Fibroblast of gingiva (primary cell): ENCODE data around the gene CEP68.
"Not testable (repeated sequence)": the region's sequence is repeated elsewhere in the genome, so short reads cannot be mapped to it uniquely, and the experiment has no call there.

ENCODE experiments used
- DNase-seq: peaks from one replicate; pipeline ENCODE4 v3.0.0-alpha.2; 2011; ENCODE audit warnings: low read depth

Gene CEP68, protein sequence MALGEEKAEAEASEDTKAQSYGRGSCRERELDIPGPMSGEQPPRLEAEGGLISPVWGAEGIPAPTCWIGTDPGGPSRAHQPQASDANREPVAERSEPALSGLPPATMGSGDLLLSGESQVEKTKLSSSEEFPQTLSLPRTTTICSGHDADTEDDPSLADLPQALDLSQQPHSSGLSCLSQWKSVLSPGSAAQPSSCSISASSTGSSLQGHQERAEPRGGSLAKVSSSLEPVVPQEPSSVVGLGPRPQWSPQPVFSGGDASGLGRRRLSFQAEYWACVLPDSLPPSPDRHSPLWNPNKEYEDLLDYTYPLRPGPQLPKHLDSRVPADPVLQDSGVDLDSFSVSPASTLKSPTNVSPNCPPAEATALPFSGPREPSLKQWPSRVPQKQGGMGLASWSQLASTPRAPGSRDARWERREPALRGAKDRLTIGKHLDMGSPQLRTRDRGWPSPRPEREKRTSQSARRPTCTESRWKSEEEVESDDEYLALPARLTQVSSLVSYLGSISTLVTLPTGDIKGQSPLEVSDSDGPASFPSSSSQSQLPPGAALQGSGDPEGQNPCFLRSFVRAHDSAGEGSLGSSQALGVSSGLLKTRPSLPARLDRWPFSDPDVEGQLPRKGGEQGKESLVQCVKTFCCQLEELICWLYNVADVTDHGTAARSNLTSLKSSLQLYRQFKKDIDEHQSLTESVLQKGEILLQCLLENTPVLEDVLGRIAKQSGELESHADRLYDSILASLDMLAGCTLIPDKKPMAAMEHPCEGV

DNA sequence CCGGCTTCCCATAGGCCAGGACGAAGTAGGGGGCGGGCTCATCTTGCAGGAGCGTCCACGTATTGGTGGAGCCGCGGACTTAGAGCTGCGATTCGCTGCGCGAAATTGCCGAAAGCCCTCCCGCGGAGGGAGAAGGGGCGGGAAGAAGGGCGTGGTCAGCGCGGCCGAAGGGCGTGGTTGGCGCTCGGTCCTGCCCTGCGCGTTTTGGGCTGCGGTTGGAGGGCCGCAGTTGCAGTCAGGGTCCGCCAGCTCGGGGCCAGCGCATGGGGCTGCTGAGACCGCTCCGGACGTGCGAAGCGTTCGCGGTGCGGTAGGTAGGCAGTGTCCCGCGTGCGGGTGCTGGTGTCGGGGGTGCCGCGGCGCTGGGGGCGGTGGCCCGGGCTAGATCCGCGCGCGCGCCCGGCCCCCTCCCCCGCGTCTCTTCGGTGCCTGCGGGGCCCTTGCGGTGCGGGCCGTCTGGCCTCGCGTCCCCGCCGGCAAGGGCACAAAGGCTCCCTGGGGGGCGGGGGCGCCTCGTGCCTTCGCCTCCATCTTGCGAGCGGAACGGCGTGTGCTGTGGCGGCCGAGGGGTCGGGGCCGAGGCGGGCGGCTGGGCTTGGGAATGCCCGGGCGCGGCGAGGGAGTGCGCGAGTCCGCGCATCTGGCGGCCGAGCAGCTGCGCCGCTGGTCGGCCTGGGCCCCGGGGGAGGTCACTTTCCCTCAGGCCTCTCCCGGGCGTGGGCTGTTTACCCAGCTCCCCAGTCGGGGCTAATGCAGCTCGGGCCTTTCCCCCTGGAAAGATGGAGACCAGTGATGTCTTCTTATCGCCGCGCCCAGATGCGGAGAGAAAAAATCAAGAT is at the start of gene CEP68:
TSS of gene CEP68 (plus strand) at position 202 of the 839 bp plus-strand sequence. CDS start 13,029 bp downstream, outside the sequence.
- peak; percentile 97 for DNase-seq

DNA sequence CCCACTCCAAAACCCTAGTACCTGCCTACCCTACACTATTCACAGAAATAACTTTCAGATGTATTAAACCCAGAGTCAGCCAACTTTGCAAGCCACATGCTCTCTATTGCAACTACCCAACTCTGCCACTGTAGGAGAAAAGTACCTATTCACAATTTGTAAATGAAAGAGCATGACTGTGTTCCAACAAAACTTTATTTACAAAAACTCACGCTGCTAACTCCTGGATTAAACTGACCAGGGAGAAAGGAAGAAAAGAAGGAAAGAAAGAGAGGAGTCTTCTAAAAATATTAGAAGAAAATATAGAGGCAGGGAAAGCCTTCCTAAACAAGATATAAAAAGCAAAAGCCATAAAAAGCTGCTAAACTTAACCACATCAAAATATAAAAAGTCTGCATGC is 42.4 kb upstream of the CEP68 start:
- no peak for DNase-seq

DNA sequence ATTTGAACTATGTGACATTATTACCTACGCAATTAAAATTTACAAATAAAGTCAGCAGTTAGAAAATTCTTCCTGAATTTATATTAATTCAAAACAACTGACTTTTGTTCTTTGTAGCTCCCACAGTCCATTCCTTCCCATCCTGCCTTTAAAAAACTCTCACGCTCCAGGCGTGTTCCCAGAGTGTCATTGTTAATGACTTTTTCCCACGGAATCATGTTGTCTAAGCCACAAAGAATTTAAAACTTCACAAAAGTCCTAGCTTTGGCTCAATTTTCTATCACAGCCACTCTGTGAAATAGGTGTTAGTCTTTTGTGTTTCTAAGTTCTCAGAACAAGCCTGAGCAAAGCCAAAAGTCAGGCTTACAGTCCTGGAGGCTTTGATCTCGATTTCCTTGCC is 40.5 kb upstream of the CEP68 start:
- no peak for DNase-seq

DNA sequence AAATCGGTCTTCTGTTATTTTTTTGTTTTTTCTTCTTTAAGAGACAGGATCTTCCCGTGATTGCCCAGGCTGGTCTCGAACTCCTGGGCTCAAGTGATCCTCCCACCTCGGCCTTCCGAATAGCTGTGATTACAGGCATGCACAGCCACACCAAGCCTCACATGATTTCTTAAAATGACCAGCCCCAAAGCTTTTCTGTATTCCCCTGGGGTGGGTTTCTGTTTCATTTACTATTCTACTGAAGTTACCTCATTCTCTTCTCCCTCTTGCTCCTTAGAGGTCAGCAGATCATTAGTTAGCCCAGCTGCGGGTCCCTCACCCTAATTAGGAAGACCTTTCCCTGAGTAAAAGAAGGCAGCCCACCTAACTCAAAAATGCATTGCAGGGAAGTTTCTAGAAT is 39.4 kb upstream of the CEP68 start:
- no peak for DNase-seq

DNA sequence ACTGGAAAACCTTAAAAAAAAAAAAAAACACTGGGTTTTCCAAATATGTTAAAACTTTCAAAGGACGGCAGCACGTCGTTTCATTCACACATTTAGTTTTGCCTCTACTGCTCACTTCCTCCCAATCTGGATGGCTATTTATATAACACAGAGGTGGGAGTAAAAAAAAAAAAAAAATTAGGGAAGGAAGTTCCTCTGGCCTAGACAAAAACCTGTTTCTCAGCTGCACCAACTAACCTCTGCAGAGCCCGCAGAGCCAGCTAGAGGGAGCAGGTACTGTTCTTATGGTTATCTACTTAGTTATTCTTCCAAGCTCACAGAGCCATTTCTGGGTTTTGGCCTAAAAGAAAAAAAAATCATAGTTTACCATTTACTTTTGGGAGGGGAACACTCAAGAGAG is 38.9 kb upstream of the CEP68 start:
- DNase-seq, result no peak

DNA sequence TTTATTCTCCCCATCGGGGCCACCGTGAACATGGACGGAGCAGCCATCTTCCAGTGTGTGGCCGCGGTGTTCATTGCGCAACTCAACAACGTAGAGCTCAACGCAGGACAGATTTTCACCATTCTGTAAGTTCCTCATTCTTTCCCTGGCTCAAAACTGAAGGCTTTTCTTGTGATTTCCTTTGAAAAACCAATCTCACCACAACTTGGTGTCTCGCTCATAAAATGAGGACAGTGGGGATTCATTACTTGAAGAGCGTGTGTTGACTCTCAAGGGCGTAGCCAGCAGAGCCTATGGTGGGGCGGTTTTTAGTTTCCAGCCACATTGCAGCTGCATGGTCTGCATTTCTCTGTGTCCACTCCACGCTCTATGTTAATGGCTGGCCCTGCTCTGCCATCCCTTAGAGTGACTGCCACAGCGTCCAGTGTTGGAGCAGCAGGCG is 38.1 kb upstream of the CEP68 start:
- no peak for DNase-seq

DNA sequence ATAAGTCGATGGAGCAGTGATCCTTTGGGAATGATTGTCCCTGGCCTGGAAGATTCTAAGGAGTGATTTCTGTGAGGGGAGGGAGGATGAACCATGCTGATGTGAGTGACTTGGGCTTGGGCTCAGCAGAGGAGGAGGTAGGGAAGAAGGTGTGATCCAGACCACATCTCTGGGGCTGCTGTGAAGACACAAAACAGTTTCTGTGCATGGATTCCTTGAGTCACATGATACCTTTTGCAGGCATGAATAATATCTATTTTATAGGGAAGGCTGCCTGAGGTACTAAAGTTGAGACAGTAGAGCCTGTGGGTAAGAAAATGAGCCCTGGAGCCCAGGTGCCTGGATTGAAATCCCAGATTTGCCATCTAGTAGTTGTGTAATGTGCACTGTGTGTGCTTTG is 37.2 kb upstream of the CEP68 start:
- DNase-seq, result no peak

DNA sequence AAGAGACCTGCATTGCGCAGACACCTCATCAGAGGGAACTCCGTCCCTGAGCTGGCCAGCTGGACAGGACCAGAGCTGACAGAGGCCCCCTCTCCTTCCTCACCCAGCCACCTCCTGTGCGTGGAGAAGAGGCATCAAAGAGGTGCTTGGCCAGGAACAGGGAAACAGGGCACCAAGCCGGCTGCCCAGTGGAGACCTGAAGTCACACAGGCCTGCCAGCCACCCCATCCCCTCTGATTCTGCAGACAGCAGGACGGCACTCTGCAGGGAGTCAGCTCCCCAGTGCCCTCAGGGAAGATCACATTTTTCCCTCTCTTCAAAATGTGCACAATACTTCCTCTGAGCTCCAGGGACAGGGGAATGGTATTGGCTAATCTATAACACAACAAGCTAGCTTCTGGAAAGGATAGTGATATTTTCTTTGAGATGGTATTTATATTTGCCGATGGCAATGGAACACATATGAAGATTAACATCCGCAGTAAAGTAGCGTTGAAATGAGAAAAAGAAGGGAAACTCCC is 36.5 kb upstream of the CEP68 start:
- DNase-seq, result no peak

DNA sequence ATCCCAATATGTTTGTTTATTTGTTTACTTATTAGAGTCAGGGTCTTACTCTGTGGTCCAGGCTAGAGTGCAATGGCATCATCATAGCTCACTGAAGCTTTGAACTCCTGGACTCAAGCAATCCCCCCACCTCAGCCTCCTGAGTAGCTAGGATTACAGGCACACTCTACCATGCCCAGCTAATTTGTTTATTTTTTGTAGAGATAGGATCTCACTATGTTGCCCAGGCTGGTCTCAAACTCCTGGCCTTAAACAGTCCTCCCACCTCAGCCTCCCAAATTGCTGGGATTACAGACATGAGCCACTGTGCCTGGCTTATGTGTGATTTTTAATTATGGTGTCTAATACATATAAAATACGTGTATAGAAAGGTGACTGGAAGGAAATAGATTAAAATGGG is 36.0 kb upstream of the CEP68 start:
- DNase-seq, result not testable (repeated sequence)

DNA sequence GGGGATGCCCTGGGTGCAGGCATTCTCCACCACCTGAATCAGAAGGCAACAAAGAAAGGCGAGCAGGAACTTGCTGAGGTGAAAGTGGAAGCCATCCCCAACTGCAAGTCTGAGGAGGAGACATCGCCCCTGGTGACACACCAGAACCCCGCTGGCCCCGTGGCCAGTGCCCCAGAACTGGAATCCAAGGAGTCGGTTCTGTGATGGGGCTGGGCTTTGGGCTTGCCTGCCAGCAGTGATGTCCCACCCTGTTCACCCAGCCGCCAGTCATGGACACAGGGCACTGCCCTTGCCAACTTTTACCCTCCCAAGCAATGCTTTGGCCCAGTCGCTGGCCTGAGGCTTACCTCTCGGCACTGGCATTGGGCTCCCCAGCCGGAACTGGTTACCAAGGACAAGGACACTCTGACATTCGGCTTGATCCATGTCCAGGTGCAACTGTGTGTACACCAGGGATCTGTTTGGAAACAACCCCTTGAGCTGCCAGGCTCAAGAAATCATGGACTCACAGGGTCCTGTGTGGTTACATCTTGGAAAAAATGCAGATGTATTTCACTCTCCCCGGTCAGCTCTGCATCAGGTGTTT is 35.2 kb upstream of the CEP68 start:
- DNase-seq, result no peak

DNA sequence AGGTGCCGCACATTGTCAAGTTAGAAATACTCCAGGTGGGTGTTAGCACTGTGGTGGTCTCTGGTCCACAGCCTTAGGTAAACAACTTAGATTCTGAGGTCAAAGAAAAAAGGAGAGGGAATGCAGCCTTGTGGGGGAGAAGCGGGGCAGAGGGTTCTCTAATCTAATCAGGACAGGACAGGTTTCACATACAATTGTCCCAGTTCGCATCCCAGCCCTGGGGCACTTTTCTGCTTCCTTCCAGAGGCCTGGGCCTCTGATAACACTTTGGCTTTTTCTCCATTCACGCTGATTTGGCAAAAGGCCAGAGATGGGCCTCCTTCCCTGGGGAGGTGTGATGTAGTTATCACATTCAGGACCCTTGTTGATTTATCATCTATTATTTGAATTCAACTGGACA is 34.5 kb upstream of the CEP68 start:
- no peak for DNase-seq

DNA sequence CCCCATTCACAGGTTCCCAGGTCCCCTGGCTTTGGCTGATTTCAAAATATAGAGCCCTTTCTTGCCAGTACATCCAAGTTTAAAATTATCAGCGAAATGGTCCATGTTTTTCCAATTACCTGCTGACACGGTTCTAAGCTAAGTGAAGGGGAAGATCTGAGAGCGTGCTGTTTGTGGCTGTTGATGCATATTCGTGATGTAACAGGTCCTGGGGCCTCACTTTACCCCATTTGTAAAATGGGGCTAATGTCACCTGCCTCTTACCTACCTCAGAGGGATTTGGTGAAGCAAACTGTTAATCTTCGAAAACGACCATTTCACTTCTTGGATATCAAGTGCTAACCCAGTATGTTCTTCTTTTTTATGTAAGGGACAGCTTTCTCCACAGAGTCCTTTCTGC is 34.0 kb upstream of the CEP68 start:
- DNase-seq, result no peak

DNA sequence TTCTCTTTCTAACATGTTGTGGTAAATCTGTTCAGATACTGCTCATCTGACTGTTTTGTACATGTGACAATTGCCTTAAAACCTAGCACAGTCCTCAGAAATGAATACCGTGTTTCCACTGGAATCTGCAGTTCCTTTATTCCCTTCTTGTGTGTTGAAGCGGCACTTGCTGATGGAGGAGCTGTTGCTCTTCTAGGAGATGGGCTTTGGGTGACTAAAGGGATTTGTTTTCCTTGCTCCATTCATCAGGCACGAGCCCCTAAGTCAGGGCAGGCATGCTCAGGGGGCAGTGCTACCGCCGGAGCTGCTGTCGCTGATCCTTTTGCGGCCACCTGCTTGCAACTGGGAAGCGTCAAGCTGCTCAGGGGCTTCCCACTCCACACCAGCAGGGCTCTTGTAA is 32.5 kb upstream of the CEP68 start:
- no peak for DNase-seq

DNA sequence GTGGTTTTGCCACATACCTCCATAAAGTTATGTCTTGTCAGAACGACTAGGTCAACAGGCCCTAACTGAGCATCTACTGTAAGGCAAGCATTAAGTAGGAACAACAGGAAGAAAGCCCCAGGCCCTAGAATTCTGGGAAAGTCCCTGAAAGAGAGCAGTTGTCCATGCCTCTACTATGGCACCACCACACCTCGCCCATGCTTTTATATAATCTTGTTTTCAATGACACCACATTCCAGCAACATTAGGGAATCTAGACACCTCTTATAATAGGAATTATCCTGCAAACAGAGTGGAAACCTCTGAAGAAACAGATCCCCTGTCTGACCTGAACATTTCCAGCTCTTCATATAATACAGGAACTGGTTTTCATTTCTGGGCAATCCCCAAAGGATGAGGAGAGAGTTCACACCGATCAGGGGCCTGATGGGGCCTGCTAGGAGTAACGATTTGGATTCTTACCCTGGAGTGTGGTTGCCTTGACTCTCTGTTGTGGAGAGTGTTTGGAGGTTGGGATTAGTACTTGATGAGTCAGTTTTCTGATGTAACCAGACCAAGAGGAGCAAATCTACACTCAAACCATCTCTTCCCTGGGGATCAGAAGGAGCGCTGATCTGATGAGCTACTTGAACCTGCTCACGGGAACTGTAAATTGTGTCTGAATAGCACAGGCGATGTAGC is 31.9 kb upstream of the CEP68 start:
- peak; percentile 42 for DNase-seq

DNA sequence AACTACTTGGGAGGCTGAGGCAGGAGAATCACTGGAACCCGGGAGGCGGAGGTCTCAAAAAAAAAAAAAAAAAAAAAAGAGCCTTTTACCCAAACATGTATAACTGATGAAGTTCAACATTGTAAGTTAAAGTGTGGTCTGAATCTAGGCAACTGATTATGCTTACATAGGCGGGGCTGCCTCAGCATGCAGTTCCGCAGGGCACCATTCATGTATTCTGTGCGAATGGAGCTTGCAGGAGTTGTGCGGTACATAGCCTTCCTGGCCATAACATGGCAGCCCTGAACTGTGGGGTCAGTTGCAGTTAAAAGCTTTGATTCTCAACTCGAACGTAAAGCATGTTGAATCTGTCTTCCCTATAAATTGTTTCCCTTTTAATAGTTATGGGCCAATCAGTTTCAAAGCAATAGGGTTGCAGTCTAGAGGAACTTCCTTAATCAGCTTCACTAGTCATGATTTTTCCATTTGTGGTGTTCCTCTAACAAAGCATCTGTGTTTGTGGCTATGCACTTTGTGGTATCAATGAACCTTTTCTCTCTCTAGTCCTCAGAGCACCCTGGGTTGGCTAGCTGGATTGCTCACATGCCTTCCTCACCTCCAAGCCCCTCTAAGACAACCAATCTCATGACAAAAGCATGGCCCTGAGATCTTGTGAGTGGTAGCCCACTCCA is 30.6 kb upstream of the CEP68 start:
- no peak for DNase-seq

DNA sequence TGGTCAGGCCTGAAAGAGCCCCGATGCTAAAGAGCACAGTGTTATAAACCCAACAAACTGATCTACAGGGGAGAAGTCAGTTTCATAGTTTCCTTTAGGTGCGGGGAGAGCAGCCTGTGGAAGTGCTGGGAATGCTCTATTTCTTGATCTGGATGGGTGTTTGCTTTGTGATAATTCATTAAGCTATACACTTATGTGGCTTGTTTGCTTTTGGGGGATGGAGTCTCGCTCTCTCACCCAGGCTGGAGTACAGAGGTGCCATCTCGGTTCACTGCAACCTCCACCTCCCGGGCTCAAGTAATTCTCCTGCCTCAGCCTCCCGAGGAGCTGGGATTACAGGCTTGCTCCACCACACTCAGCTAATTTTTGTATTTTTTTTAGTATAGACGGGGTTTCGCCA is 30.1 kb upstream of the CEP68 start:
- DNase-seq, result no peak

DNA sequence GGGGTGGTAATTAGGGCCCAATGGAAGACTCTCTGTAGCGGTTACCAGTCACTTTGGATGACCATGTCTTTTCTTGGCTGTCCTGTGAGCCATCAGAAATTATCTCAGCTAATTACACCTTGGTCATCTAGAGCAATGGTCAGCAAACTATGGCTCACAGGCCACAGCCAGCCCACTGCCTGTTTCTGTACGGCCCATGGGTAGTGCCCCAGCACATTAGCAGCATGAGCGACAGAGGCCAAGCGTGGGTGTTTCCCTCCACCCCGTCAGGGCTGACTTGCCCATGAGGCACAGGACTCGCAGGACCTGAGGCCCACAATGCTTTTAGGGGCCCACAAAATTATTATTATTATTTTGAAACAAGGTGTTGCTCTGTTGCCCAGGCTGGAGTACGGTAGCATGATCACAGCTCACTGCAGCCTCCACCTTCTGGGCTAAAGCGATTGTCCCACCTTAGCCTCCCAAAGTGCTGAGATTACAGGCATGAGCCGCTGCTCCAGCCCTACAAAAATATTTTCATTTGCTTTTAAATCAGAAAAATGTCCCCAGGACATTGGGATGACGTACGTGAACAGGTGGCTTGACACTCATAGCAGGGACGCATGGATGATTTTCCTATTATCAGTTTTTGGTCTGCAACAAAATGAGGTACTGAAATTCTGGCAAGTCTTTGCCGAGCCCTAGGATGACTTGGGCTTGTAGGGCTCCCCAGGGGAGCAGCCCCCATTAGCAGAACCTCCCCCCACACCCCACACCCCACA is 29.3 kb upstream of the CEP68 start:
- DNase-seq, result no peak

DNA sequence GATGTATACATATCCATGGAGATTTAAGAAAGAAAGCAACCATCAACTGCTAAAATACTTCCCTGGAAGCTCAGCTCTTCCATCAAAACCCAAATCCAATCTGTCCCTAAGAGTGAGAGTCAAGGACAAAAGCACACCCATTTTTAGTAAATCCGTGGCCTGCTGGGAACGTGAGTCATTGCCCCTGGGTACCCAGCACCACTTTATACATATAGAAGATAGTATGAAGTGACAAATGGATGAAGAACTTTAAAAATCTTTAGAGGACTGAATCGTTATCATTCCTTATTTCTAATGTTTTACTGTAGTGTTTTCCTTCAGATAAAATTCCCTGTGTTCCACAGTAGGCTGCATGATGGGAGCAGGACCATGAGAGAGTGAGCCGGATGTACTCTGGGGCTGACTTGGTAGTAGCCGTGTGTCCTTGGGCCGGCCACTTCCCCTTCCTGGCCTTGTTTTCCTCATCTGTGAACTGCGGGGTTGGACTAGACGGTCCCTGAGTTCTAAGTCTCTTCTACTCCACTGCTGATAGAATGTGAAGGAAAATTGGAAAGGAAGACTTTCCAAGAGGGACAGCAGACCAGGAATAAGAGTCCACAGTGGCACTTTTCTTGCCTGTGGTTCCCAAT is 28.5 kb upstream of the CEP68 start:
- DNase-seq, result no peak
